ENCODE data around the gene PURB.
"Not testable (repeated sequence)": the region's sequence is repeated elsewhere in the genome, so short reads cannot be mapped to it uniquely, and the experiment has no call there.

The PURB gene

DNA sequence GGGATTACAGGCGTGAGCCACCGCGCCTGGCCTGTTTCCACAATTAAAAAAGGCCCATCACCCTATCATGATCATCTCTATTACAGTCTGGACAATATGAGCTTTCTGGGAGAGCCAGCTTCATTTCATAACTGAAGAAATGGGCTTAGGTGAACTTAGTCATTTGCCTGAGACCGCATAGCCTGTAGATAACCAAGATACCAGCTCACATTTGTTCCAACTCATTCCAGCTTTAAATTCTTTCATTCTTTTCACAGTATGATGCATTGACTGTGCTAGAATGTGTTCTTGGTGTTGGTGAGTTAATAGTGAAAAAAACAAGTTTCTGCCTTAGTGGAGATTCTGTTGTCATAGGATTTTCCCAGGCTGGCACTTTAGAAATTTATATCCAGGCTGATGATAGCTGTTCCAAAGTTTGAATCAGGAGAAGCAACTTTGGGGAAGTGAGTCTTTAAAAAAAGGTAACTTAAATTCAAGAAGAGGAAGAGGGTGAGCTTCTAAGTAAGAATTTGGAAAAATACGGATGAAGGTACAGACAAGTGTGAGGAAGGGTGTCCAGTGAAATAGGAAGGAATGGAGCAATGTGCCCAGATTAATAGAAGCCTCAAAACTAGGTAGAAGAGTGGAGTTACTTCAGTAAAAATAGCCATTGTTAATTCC, 35.3 kb downstream of the PURB start:
- no peak for DNase-seq

DNA sequence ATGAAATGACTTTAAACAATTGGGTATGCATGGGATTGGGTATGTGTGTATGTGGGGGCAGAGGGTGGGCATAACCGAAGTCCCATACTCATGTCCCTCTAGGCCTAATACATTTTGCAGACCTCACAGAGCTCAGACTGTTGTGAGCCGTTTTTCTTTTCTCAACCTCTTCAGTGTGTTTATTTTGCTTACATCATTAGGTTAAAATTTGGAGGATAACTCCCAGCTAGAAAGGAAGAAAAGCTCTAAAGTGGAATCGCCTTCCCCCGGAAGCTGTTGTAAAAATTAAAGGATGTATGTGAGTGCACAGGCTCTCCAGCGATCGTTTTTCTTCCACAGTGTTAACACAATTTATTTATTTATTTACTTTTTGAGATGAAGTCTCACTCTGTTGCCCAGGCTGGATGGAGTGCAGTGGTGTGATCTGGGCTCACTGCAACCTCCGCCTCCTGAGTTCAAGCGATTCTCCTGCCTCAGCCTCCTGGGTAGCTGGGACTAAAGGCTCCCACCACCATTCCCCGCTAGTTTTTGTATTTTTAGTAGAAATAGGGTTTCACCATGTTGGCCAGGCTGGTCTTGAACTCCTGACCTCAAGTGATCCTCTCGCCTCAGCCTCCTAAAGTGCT, 36.0 kb downstream of the PURB start:
- DNase-seq = no peak

DNA sequence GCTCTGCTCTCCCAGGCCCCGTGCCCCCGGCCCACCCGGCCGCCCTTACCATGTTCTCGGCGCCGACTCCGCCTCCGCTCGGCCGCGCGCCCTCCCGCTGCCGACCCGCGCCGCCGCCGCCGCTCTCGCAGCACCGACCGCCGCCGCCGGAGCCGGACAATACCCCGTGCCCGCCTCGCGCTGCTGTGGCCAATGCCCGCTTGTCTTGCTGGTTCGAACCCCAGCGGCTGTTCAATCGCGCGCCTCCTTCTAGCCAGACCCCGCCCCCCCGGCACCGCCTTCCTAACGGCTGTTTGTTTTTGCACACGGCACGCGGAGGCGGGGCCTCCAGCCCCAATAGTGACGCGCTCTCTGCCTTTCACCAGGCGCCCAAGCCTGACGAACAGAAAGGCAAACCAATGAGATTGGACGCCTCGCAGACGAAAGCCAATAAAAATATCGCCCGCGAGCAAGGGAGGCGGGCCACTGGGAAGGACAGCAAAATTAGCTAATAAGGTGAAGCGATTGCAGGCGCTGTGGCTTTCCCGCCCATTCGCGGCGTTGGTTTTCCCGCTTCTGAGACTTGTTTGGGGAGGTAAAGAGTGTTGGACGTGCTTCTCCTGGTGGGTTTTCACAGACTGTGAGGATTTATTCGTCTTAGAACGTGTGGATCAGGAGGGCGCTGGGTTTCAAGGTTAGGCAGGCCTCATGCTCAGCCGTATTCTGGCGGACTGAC, 37.3 kb downstream of the PURB start, which contains the start of gene H2AZ2:
Gene H2AZ2 (minus strand): TSS at position 168 of the 715 bp plus-strand sequence. CDS start 116 bp downstream, at position 52.
- peak; percentile 99 for DNase-seq

DNA sequence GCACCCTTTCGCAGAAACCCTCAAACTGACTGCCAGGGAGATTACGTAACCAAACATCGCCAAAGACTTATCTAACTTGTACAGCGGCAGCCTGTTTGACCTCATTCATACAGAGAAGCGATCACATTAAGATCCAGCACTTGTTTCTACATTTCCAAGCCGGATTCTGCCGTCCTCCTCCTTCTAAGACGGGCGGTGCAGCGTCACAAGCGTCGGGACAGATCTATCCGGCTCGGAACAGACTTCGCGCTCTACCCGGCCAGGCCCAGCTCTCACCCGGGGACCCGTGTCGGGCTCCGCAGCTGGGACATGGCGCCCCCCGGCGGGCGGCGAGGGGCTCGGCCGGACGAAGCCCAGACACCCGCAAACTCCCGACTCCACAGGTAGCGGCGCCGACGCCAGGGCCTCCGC, 37.8 kb downstream of the PURB start:
- DNase-seq = no peak

DNA sequence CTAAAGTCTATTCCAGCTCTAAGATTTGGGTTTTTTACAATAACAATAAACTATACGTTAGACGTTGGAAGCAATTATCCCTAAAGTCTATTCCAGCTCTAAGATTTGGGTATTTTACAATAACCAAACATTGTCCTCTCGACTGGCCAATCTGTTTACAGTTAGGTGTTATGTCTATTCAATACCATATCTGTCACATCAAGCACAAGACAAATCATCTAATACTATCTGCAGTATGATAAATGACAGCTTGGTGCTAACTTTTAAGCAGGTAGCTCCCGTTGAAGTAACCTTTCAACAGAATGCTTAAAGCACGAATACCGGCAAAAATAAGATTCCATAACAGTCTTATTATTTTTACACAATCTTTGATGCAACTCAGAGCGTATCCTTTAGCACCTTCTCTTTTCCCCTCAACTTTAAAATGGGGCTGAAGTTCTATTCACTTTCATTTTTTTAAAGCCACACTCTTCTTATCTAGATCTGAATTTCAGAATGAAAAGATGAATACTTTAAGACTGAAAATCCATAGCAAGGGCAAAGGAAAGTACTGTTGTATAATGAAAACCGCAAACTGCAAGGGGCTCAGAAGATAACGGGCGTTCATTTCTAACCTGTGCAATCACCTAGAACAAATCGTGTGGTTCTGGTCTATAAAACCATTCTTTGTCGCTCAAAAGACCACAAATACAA, 38.4 kb downstream of the PURB start:
- DNase-seq = no peak

DNA sequence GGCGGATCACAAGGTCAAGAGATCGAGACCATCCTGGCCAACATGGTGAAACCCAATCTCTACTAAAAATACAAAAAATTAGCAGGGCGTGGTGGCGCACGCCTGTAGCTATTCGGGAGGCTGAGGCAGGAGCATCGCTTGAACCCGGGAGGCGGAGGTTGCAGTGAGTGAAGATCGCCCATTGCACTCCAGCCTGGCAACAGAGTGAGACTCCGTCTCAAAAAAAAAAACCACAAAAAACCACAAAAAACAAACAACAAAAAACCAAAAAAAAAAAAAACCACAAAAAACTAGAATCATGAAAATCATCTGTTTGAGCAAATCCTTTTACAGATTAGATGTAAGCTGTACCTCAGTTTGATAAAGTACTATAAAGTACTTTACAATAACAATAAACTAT, 38.9 kb downstream of the PURB start:
- DNase-seq = not testable (repeated sequence)

DNA sequence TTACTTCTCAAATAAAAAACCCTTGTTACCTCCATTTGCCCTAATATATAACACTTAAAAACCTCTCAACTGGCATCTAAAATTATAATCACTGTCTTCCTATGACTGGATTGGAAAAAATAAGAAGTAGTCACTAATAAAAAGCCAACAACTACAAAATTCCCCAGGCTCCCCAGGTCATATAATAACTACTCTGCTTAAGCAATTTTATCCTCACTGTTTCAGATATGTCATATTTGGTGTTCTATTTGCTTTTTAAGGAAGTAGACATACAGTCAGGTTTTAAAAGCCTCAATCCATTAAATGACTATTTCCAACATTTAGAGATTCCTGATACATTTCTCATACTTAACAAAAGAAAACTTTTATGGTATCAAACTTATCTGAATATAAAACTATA, 39.9 kb downstream of the PURB start:
- DNase-seq = no peak

DNA sequence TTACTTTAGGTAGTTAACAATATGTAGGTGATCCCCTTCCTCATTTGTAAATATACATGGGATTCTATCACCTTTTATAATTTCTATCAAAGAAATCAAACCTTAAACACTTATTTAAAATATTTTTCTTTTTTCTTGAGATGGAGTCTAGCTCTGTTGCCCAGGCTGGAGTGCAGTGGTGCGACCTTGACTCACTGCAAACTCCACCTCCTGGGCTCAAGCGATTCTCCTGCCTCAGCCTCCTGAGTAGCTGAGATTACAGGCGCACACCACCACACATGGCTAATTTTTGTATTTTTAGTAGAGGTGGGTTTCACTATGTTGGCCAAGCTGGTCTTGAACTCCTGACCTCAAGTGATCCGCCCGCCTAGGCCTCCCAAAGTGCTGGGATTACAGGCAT, 41.9 kb downstream of the PURB start:
- DNase-seq = not testable (repeated sequence)

DNA sequence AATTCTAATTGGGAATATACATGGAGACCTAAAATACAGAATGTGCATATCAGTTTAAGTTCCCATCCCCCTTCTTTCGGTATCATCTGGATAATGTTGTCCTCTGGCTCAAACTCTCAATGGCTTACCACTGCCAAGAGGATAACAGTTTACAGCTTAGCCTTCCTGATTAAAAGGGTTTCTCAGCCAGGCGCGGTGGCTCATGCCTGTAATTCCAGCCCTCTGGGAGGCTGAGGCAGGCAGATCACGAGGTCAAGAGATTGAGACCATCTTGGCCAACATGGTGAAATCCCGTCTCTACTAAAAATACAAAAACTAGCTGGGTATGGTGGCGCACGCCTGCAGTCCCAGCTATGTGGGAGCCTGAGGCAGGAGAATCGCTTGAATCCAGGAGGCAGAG, 42.7 kb downstream of the PURB start:
- DNase-seq = not testable (repeated sequence)

DNA sequence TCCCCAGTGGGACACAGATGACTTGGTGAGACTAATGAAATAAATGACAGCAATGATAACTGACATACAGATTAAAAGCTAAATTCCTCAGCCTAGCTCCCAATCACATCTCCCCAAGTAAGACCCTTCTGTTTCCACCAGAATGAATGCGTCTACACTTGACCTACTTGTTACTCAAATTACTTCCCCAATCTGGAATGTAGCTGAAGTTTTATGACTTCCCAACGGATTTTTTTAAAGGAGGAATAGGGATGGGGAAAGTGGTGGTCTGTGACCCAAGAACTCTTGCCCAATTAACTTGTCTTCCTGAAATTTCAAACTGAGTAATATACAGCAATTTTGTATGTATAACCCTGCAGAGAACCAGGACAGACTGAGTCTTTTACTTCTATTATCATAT, 46.6 kb downstream of the PURB start:
- DNase-seq = no peak

DNA sequence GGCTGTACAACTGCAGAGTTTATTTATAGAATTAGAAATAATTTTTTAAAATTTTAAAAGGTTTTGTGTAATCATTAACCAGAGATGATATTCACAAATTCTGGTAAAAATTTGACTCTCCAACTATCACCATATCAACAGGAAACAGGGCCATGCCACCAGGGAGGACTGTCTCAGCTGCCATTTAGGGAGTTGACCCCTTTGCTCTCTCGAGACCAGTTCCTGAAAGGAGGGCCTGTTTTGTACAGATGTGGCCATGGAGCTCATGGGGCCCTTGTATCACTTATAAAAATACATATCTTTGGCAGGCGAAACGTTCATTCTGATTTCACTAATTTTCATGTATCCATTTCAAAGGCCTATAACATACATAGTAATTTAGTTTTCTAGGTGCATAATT, 57.8 kb downstream of the PURB start:
- DNase-seq = no peak
